K562 (cell line): ENCODE data around the gene KXD1. TPM values are rescaled to one million over a fixed set of nuclear protein-coding genes. Genes with fewer than 3 reads are reported as not detected.

Experiments
- ARID1B ChIP-seq: fragments of 450-650 bp; IDR thresholded peaks from 2 replicates; pipeline ENCODE4 v1.6.1; 2016; ENCODE audit warnings: antibody characterized with exemption, mild to moderate bottlenecking, inconsistent platforms
- BCLAF1 ChIP-seq, 2 experiments: fragments of 450-650 bp in 1 of 2; IDR thresholded peaks; 2 replicates each; pipeline ENCODE4 v1.6.1; 2011 to 2017; ENCODE audit warnings: low read depth in 2 of 2, antibody characterized with exemption in 1 of 2, borderline replicate concordance in 1 of 2, low read length in 1 of 2, mild to moderate bottlenecking in 1 of 2, mixed read lengths in 1 of 2; ENCODE audit not compliant: control insufficient read depth in 1 of 2
- BRD9 ChIP-seq: fragments of 450-650 bp; IDR thresholded peaks from 2 replicates; pipeline ENCODE4 v1.6.1; 2018; ENCODE audit warnings: low read depth; ENCODE audit not compliant: partially characterized antibody
- CEBPB ChIP-seq: fragments of 450-650 bp; IDR thresholded peaks from 2 replicates; pipeline ENCODE4 v1.6.1; 2016; ENCODE audit warnings: missing genetic modification characterization, missing compliant biosample characterization
- CTBP1 ChIP-seq: fragments of 450-650 bp; IDR thresholded peaks from 2 replicates; pipeline ENCODE4 v1.6.1; 2016; ENCODE audit warnings: borderline replicate concordance
- GABPA ChIP-seq: fragments of 200-800 bp; sonication (Bioruptor generic); conservative IDR thresholded peaks from 2 replicates; pipeline ENCODE4 v1.6.1; 2016; ENCODE audit warnings: low read depth, missing genetic modification characterization, missing compliant biosample characterization
- HDAC1 ChIP-seq, 2 experiments: fragments of 450-650 bp; IDR thresholded peaks; 2 replicates each; pipeline ENCODE4 v1.6.1; 2016 to 2017; ENCODE audit warnings: inconsistent platforms in 1 of 2, mild to moderate bottlenecking in 1 of 2, moderate library complexity in 1 of 2
- HNRNPLL ChIP-seq: fragments of 200-400 bp; formaldehyde crosslinking; IDR thresholded peaks from 2 replicates; pipeline ENCODE4 v1.6.1; 2017; ENCODE audit warnings: low read length, low read depth, mild to moderate bottlenecking; ENCODE audit not compliant: poor library complexity, severe bottlenecking
- L3MBTL2 ChIP-seq: fragments of 450-650 bp; IDR thresholded peaks from 2 replicates; pipeline ENCODE4 v1.6.1; 2016; ENCODE audit warnings: mild to moderate bottlenecking, moderate library complexity
- MAZ ChIP-seq, 2 experiments: fragments of 450-650 bp in 1 of 2; sonication (generic) in 1 of 2; formaldehyde crosslinking; IDR thresholded peaks in 1 of 2; conservative IDR thresholded peaks in 1 of 2; 2 replicates each; pipeline versions ENCODE4 v1.4.0 to v1.5.0; 2020; ENCODE audit warnings: mild to moderate bottlenecking in 1 of 2, missing genetic modification reagents in 1 of 2
- NKRF ChIP-seq: fragments of 450-650 bp; IDR thresholded peaks from 2 replicates; pipeline ENCODE4 v1.6.1; 2016; ENCODE audit warnings: borderline replicate concordance
- RBM39 ChIP-seq: fragments of 200-400 bp; formaldehyde crosslinking; optimal IDR thresholded peaks from 2 replicates; pipeline ENCODE3; 2018; ENCODE audit warnings: low read depth, low read length
- SMARCA4 ChIP-seq: fragments of 450-650 bp; IDR thresholded peaks from 2 replicates; pipeline ENCODE4 v1.6.1; 2016
- SMARCA5 ChIP-seq: fragments of 450-650 bp; IDR thresholded peaks from 2 replicates; pipeline ENCODE4 v1.6.1; 2016
- TAF7 ChIP-seq: fragments of 450-650 bp; IDR thresholded peaks from 2 replicates; pipeline ENCODE4 v1.6.1; 2016; ENCODE audit warnings: missing genetic modification characterization, missing compliant biosample characterization
- TRIM28 ChIP-seq: fragments of 450-650 bp; IDR thresholded peaks from 2 replicates; pipeline ENCODE4 v1.6.1; 2017
- ZFP91 ChIP-seq: sonication (generic); formaldehyde crosslinking; IDR thresholded peaks from 2 replicates; pipeline ENCODE4 v1.8.0; 2022; ENCODE audit warnings: mild to moderate bottlenecking, missing genetic modification reagents
- ZNF408 ChIP-seq: fragments of 250-450 bp; sonication (Bioruptor Pico); IDR thresholded peaks from 2 replicates; pipeline ENCODE4 v1.4.0; 2020; ENCODE audit warnings: low read depth, mild to moderate bottlenecking, moderate library complexity
- polyA plus RNA-seq, 8 experiments: library from polyadenylated mRNA; depleted of rRNA in 4 of 8; stranded (reverse) in 5 of 8; unstranded in 3 of 8; fragments of >200 nt; fragmentation: Nextera tagmentation in 2 of 8; fragmentation: Illumina TruSeq in 1 of 8; extraction: Ambion mirVana in 2 of 8; extraction: Trizol in 1 of 8; gene quantifications; 2 replicates each; pipeline versions ENCODE4 v1.2.1 to v1.2.3, GENCODE V29; 2011 to 2014; ENCODE audit warnings: inconsistent platforms in 1 of 8, missing spikeins in 1 of 8
- total RNA-seq, 7 experiments: library from RNA; depleted of rRNA in 6 of 7; stranded (reverse); fragments of >200 nt in 6 of 7; fragmentation: Illumina TruSeq in 2 of 7; extraction: Trizol in 2 of 7; gene quantifications; 2 replicates each; pipeline versions ENCODE4 v1.2.1 to v1.2.3, GENCODE V29; 2011 to 2021; ENCODE audit warnings: low replicate concordance in 1 of 7
- TF ChIP-seq, protein P1 (sequence below): fragments of 450-650 bp; IDR thresholded peaks from 2 replicates; pipeline ENCODE4 v1.6.1; 2014; ENCODE audit warnings: low read depth, mild to moderate bottlenecking, moderate library complexity, borderline replicate concordance

KXD1 gene
- total and polyA plus RNA-seq, 9 of the 15 experiments (the other 6 are each of a cell fraction or from before 2014, with no cell fraction given), result 21.9 to 210 (median 118) TPM

DNA sequence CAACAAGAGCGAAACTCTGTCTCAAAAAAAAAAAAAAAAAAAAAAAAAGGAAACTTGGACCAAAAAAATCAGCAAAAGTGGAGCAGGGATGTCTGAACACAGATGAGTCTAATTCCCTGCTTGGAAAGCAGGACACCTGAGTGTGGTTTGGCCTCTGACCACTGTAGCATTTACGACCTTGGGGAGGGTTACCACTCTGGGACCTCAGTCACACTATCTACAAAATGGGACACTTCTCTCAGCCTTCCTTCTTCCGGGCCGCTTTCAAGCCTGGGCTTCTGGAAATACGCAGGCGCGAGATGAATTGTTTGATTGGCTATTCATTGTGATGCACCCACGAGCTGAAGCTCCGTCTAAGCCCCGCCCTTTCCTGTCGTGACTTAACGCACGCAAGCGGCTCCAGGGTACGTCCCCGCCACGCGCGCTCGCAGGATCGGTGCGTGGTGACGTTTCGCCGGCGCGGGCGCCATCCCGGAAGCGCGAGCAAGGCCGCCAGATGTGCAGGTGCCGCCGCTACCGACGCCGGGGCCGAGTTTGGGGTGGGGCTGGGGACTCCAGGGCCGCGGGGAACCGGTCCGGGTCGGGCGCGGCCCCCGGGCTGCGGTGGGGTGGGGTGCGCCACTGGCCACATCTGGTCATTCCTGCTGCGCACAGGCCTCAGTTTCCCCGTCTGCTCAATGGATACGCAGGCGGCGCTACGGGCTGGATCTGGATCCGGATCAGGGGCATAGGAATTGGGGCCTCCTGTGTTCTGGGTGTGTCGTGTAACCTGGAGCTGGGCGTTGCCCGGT, at the start of gene KXD1 (continued):
- TF ChIP-seq MAZ (CRISPR knock-in tag; conservative IDR thresholded peaks at IDR 0.05 in 1 of 2, IDR thresholded peaks at IDR 0.05 in 1 of 2), result peak in 1 of 2 experiments; percentile 58; a peak in 3 of 4 replicates
- TF ChIP-seq ZNF408 (CRISPR knock-in tag), result no peak
- no peak for TF ChIP-seq RBM39
- TF ChIP-seq HNRNPLL, result peak; percentile 73
- TF ChIP-seq CTBP1, result peak; percentile 66
- peak; percentile 38; the same call in 1 of the 2 replicates for TF ChIP-seq SMARCA4
- peak; percentile 72; the same call in 1 of the 2 replicates for TF ChIP-seq L3MBTL2
- TF ChIP-seq, protein P1, sequence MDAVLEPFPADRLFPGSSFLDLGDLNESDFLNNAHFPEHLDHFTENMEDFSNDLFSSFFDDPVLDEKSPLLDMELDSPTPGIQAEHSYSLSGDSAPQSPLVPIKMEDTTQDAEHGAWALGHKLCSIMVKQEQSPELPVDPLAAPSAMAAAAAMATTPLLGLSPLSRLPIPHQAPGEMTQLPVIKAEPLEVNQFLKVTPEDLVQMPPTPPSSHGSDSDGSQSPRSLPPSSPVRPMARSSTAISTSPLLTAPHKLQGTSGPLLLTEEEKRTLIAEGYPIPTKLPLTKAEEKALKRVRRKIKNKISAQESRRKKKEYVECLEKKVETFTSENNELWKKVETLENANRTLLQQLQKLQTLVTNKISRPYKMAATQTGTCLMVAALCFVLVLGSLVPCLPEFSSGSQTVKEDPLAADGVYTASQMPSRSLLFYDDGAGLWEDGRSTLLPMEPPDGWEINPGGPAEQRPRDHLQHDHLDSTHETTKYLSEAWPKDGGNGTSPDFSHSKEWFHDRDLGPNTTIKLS, result peak; percentile 51; the same call in 1 of the 2 replicates
- peak; percentile 99 for TF ChIP-seq SMARCA5
- peak; percentile 26; the same call in 1 of the 2 replicates for TF ChIP-seq ARID1B
- TF ChIP-seq BRD9, result peak; percentile 87
- TF ChIP-seq ZFP91 (CRISPR knock-in tag), result no peak
- peak; percentile 83 for TF ChIP-seq GABPA (tag)
- peak; percentile 58; the same call in 1 of the 2 replicates for TF ChIP-seq TRIM28
- no peak for TF ChIP-seq CEBPB
- peak; percentile 74 to 97; a peak in 2 of 4 replicates for TF ChIP-seq HDAC1 (IDR thresholded peaks at IDR 0.05)
- TF ChIP-seq NKRF, result peak; percentile 48; the same call in 1 of the 2 replicates
- no peak for TF ChIP-seq BCLAF1 (IDR thresholded peaks at IDR 0.05; ENCODE audit: borderline replicate concordance in 1 of 2, control insufficient read depth in 1 of 2, low read depth in 2 of 2, low read length in 1 of 2)
- TF ChIP-seq TAF7, result 0 out of 2 replicates have a peak, but pooled peaks have one; percentile 17
